ENCODE measurements around the gene PARG.
"Not testable (repeated sequence)": the region's sequence is repeated elsewhere in the genome, so short reads cannot be mapped to it uniquely, and the experiment has no call there.

Gene PARG

DNA sequence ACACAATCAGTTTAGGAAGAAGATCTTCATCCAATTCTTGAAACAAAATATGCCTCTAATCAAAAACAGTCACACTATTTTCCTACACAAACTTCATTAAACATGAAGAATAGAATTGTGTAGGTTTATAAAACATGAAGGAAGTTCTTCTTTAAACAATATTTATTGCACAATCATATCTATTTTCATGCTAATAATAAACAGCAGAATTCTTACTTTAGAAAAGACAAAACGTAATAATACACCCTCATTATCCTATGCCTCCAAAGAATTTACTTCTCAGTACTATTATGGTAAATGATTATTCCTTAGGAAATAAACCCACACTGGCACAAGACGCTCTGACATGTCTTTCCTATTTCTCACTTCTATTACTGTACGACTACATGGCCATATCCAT is 41.4 kb downstream of the PARG start:
- DNase-seq = not testable (repeated sequence)

DNA sequence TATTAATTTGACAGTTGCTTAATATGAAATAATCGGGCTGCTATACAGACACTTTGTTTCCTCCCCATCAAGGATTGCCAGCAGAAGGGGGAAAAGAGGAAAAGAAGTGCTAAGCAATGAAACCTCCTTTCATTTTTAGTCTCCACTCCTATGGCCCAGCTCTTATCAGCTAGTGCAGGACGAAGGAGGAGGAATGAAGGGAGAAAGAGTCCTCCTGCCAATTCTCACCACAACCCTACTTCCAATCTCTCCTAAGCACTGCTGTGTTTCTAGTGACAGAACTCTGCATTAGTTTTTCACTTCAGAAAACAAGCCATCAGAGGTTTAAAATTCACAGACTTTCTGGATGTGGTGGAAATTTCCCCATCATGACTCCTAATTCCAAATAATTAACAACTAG is 41.8 kb downstream of the PARG start:
- DNase-seq = not testable (repeated sequence)

DNA sequence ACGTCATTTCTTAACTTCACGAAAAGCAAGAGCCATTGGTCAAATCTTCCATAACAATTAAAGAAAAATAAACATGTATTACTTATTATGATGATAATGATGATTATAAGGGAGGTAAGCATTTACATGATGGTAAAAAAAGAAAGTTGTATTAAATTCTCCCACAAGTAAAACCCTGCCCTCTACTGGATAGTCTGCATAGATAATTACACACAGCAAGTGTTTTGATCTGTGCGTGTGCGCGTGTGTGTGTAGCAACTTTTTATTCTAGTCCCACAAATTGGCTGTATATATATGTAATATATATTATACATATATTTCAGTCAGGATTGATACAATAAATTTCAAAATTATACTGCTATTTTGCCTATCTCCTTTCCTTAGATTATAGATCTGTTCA is 51.8 kb downstream of the PARG start:
- not testable (repeated sequence) for DNase-seq

DNA sequence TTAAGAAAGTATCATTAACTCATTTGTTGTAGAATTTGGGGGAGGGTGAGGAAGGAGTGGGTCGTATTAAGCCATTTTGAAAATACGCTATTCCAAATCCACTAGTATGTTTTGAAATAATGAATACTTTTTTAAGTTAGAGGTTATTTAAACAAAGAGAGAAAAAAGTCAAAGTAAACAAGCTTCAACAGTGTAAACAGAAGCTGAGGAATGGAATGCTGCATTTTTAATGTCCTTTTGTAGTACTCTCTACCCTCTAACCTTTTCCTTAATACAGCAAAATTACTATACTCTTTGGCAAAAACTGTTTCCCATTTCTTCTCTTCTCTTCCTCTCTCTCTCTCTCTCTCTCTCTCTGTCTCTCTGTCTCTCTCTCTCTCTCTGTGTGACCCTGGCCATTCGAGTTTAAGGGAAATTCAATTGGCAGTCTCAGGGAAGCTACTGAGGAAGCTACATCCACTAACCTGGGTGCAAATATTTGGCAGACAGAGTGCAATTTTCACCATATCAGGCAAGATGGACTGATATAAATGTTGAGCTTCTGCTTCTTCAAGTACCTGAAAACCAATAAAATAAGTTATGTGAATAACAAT is 57.0 kb downstream of the PARG start:
- DNase-seq = not testable (repeated sequence)

DNA sequence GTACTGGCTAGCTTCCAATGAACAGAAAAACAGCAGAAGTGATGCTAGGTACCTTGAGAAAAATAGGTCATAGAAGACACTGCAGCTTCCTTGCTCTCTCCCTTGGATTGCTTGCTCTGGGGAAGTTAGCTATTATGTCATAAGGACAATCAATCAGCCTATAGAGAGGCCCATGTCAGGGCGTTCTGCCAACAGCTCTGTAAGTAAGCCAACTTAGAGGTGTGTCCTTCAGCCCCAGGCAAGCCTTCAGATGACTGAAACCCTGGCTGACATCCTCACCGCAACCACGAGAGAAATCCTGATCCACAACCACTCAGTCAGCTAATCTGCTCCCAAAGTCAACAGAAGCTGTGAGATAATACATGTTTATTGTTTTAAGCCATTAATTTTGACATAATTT is 58.0 kb downstream of the PARG start:
- DNase-seq = not testable (repeated sequence)

DNA sequence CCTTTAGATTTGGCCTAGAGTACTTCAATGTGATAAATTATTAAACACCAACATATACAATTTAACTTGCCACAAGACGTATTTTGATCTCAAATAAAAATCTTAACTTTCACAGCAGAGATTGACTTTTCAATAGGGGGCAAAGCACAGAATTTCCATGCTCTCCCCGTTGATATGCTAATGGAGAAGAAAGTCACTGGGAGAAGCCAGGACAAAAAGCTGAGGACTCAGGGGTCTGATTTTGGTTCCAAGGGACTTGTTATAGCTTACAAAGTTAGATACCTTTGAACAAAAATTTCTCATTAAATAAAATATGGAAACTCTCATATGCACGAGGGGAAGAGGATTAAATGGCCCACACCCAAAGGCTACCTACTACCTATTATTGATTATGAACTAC is 59.5 kb downstream of the PARG start:
- not testable (repeated sequence) for DNase-seq

DNA sequence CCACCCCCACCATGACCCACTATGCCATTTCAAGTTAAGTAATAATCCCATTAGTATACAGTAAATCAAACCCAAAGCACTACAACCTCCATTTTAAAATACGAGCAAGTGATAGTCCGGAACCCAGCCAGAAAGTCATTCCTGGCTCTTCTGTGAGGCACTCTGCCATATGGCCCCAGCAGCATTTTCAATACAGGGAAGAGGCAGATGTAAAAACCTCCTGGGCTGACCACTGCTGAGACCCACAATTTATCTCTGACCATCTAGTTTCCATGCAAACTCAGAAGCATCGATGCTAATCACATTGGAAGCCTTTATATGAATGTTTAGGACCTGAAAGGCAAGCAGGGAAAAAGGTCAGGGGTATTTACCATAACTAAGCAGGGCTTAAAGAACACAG is 69.1 kb downstream of the PARG start:
- not testable (repeated sequence) for DNase-seq

DNA sequence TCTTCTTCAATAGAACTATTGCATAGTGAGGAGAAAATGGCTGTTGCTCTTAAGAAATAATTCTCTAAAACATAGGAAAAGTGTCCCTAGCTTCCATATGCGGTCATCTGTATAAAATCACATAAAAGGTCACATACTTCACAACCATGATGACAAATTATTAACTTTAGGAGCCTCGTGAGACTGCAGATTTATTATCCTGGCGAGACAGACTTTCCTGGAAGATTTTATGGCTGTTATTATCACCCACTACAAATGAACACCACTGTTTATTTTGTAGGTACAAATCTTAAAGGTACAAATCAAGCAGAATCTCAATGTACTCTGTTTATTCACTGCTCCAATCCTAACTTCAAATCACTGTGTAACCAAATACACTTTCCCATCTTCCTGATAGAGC is 70.4 kb downstream of the PARG start:
- DNase-seq = not testable (repeated sequence)

DNA sequence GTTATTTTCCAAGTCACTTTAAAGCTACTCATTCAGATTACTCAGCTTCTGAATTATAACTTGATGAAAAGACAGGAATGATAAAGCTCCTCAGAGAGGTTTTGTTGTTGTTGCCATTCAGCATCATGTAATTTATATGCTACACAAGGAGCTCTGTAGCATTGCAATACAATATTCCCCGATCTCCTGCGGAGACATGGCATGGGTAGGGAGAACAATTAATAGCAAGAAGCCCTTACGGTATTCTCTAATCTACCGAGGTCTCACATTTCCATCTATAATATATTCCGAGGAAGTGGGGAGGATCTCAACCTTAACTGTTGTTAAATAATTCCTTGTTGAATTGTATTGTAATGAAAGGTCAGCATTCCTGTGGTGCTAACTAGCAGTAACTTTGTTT is 81.9 kb downstream of the PARG start:
- not testable (repeated sequence) for DNase-seq

DNA sequence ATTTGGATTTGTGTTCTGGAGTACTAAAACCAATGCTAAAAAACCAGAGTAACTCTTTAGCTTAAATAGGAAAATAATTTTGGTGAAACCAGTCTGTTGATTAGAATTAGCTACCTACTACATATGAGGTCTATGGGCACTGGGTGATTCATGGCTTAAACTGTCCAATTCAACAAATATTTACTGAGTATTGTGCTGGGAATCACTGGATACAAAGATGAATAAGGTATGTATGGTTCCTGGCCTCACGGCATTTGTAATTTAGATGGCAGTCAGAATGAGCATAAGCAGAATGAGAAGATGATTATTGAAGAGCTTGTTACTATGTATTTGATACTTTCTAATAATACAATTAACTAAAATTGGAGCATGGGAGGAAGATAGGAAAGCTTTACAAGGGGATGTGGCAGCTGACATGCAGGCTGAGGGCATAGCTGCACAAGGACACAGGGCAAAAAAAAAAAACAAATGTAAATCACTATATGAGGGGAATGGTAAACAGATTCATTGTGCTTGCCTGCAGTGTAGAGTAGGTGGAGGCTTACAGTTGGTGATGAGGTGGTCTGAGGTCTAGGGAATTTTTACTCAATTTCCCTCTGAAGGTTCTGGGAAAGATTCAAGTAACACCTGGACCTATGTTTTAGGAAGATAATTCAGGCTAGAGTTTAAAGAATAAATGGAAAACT is 83.0 kb downstream of the PARG start:
- DNase-seq = not testable (repeated sequence)

DNA sequence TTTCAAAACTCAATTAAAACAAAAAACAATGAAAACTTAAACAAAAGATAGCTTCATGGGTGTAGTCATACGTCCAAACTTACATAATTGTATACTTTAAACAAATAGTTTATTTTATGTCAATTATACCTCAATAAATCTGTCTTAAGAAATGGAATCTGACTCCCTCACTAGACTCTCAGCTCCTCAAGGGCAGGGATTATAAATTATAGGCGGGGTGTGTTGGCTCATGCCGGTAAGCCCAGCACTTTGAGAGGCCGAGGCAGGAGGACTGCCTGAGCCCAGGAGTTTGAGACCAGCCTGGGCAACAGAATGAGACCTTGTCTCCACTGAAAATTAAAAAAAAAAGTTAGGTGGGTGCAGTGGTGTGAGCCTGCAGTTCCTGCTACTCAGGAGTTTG is 92.3 kb downstream of the PARG start:
- not testable (repeated sequence) for DNase-seq

DNA sequence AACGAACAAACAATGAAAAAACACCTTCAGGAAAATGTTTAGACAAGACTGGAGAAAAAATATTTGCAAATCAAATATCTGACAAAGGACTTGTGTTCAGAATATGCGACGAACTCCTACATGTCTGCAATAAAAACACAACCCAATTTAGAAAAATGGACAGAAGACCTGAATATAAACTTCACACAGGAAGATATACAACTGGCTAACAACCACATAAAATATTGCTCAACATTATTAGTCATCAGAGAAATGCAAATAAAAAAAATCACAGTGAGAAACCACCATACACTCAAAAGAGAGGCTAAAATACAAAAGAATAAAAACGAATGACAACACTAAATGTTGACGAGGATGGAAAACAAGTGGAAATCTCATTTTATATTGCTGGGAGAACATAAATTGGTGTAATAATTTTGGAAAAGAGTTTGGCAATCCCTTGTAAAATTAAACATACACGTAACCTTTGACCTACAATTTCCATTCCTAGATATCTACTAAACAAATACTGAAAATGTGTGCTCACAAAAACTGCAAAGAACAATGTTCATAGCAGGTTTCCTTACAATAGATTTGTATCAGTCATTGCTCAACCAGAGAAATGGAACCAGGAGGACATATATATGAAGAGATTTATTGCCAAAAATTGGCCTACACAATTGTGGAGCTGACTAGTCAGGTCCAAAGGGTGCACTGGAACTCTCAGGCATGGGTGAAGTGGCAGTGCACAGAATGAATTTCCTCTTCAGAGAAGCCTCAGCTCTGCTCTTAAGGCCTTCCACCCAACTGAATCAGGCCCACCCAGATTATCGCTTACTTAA is 96.8 kb downstream of the PARG start:
- no peak for DNase-seq

DNA sequence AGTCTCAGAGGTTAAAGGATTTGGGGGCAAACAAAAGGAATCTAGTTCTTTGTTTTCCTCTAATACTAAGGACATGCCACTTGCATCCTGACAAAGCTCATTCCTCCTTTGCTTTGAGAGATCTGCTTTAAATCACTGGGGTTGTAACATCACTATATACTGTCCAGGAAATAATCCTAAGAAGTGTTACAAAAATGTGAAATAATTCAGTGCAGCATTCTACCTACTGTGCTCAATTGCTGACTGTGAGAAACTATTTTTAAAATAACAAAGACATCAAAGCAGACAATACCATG is 99.5 kb downstream of the PARG start:
- DNase-seq = not testable (repeated sequence)

DNA sequence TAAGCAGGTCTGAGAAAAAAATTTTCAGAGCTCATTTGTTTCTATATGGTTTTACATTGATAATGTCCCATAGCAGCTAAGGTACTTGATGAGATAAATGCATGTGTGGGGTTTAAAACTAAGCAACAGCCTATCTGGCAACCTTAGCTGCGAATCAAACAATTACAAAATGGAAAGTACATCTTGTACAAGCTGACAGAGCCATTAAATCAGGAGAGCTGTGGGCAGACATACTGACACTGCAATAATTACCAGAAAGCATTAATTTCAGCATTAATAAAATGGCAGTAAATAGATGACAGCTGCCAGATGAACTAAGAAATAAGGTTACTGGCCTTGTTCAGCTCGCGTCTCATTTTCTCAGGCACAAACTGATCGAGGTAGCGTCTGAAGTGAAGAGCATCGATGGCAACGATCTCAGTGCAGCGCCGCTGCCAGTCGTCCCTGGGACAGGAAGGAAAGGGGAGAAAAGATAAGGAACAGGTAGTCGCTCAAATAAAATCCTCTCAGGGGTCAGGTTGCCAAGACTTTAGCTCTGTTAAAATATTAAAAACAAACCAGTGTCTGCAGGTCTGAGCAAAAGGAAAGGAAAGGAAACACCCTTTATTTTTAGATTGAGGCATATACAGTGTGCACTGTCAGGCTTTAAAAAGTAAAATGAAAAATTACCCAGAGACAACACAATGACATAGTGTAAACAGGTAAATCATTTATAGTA is 100.1 kb downstream of the PARG start:
- DNase-seq = no peak

DNA sequence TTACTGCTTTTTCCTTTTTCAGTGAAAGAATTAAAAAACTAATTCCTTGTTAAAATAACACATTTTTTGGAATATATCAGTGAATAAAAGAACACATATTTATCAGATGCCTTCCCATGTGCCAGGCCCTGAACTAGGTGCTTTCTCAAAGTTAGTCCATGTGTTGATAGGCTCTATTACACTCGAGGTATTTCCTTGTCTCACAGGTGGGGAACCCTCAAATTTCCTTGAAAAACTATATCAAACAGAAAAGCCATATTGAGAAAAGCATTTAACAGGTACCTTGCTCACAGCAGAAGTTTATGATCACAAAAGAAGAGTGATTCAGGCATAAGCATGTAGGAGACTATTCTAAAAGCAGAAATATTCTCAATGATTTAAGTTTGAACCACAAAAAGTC is 104.1 kb downstream of the PARG start:
- DNase-seq = no peak

DNA sequence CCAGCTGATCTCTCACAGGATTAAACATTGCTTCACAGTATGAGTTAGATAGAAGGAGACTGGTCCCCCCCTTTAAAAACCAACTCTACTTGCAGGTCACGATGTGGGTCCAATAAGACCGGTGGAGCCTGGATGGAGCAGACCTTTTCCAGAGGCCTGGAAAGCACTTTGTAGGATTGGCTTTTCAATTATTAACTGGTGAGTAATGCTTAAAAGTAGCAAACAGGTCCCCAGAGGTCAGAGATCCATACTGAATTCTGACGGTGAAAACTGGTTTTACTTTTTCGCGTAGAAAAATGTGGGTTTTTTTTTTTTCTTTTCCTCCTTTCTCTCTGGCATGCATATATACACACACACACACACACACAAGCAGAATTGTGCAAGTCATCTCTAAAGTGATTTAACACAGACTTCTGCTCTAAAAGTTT is 104.8 kb downstream of the PARG start:
- no peak for DNase-seq

DNA sequence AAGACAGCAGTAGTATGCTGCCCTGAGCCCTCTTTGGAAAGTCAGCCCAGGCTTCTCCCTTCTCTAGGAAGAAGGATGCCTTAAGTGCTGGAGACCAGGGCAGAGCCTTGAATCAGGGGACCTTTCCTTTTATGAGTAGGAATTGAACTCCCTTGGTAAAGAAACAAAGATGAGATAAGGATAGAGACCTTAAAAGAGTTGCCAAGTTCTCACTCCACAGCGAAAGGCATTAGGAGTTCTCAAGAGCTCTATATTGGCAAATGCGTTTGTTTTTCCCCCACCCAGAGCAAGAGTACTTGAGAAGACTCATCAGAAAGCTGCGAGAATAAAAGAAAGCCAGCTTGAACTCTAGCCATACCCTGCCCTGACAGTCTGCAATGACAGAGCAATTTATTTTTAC is 106.9 kb downstream of the PARG start:
- no peak for DNase-seq

DNA sequence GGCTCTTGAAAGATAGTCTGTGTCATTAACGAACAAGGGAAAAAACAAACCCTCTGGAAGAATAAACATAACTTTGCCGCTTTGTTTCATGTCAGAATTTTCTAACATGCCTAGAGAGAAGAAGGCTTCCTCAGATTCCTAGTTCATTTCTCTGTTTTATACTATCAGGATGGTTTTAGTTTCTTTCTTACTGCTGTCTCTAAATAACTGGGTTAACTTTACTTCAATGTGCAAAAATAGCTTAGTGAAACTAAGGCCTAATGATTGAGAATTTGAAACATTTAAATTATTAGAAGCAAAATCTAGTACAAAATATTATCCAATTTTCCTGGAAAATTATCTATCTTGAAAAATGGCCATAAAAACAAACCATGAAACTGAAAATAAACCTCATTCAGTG is 107.6 kb downstream of the PARG start:
- DNase-seq = no peak

DNA sequence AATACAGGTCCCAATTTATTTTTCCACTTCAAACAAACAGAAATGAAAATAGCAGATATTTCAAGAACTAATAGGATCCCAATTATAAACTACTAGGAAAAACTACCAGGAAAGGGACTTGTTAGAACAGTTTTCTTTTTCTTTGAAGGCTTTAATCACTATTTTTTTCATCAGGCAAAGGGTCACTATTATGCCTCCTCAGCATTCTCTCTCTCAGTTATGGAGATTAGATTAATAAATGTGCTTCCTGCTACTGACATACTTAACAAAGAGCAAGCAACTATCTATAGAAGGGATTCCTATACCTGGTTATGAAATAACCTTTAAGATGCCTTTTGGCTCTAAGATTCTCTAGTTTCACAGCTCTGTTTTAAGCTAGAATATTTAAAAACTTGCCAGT is 108.7 kb downstream of the PARG start:
- DNase-seq = no peak

DNA sequence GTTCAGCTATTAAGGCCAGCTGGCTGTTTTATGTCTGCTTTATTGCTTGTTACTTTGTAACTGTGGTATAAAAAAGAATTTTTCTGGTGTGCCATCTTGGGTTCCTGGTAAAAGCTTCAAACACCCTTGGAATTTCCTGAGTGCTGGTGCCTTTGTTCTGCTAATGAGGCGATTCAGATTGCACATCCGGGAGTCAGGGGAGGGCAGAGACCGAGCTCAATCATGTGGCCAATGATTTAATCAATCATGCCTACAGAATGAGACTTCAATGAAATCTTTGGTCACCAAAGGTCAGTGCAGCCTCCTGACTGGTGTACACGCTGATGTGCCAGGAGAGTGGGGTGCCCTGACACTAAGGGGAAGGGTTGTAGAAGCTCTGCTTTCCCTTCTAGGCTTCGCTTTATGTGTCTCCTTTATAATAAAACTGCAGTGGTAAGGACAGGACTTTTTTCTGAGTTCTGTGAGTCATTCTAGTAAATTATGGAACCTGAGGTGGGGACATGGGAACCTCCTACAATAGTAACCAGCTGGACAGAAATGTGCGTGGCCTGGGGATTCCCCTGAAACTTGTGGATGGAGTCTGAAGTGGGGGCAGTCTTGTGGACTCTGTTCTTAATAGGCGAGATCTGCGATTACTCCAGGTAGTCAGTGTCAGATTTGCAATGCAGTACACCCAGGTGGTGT is 110.3 kb downstream of the PARG start:
- no peak for DNase-seq

DNA sequence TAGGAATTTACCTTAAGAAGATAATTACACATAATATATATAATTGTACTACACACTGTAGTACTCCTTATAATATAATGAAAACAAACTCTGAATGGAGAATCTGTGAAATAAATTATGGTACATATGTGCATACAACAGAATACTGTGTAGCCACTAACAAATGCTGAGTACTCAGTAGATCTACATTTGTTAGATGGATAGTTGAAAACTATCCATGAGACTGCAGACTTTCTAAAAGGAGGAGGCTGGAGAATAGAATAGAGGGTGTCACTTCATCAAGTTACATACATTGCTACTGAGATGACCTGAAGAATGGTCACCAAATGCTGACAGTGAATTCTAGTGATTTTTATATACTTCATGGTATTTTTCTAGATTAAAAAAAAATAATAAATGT is 111.0 kb downstream of the PARG start:
- no peak for DNase-seq

DNA sequence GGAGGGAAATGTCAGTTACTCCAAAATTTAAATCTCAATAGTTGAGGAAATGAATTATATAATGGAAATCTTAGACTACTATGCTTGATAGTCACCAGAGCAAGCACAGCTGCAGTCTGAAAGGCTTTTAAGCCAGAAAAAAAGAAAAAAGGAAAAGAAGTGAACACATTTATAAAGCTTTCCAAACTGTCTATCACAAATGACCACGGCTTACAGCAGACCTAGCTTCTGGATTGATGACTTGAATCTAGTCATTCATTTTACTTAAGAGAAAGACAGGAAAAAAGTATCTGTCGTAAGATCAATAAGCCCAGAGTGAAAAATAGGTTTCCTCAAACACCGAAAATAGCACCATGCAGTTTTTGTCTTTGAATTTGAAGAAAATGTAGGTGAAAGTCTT is 111.8 kb downstream of the PARG start:
- DNase-seq = no peak

DNA sequence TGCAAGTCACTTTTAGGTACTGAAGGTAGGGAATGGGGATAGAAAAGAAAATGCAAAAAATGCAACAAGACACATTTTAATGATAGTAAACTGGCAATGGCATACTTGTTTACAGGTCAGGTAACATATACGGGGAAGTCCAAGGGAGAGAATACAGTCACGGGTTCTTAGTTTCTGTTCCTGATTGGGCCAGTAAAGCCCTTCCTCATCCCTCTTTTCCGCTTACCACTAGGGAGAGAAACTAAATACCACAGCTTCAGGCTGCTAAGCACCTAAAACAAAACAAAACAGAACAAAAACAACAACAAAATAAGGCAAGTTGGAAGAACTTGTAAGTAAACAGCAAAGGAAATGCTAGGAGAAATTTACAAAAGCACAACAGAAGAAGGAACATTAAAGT is 114.5 kb downstream of the PARG start:
- no peak for DNase-seq
